Neural crest cell (in vitro differentiated cells): ENCODE measurements around the gene FAF1. TPM values are rescaled to one million over a fixed set of nuclear protein-coding genes. Genes with fewer than 3 reads are reported as not detected.

Source experiments
- DNase-seq: peaks from one replicate; pipeline ENCODE4 v3.0.0; 2021; ENCODE audit warnings: low read depth, mixed read lengths, low spot score
- H3K27ac Mint-ChIP-seq: one replicate; pipeline ENCODE4 v1.8.0; 2021; ENCODE audit warnings: mild to moderate bottlenecking, mixed read lengths; ENCODE audit not compliant: unreplicated experiment
- H3K27me3 Mint-ChIP-seq: 2 replicates; pipeline ENCODE4 v1.8.0; 2021; ENCODE audit warnings: low read depth, mild to moderate bottlenecking, mixed read lengths
- H3K36me3 Mint-ChIP-seq: 2 replicates; pipeline ENCODE4 v1.8.0; 2021; ENCODE audit warnings: low read depth, mild to moderate bottlenecking, mixed read lengths
- H3K4me1 Mint-ChIP-seq: 2 replicates; pipeline ENCODE4 v1.8.0; 2021; ENCODE audit warnings: mixed read lengths
- H3K4me3 Mint-ChIP-seq: one replicate; pipeline ENCODE4 v1.8.0; 2021; ENCODE audit warnings: mild to moderate bottlenecking, mixed read lengths
- H3K9me3 Mint-ChIP-seq: 2 replicates; pipeline ENCODE4 v1.8.0; 2021; ENCODE audit warnings: mixed read lengths
- CTCF ChIP-seq: fragments of 200-600 bp; sonication (generic); conservative IDR thresholded peaks from 2 replicates; pipeline ENCODE4 v1.5.0; 2021; ENCODE audit warnings: antibody characterized with exemption, mild to moderate bottlenecking
- total RNA-seq: library from RNA; stranded (reverse); gene quantifications from 2 replicates; pipeline ENCODE4 v1.2.1, GENCODE V29; 2021

The FAF1 gene
- total RNA-seq, 1 donor from 2014 or later: 73.0 TPM

- Mint-ChIP-seq H3K4me1 (peaks cover 10% of the 10 kb centered on the region), H3K27ac (no peak overlapping the region), H3K4me3 (no peak overlapping the region), H3K9me3 (peaks cover 4% of the 10 kb centered on the region), H3K36me3 (no peaks in the 10 kb centered on the region), H3K27me3 (no peaks in the 10 kb centered on the region)
- TF ChIP-seq CTCF: no peak
- DNase-seq: no peak
Observed at GRCh38 chr1:50637460-50637859, 322.6 kb downstream of the FAF1 start.

- no peak for DNase-seq
- Mint-ChIP-seq H3K4me3 (no peak overlapping the region), H3K27ac (no peak overlapping the region), H3K27me3 (no peaks in the 10 kb centered on the region), H3K36me3 (no peaks in the 10 kb centered on the region), H3K4me1 (peaks cover 10% of the 10 kb centered on the region), H3K9me3 (peaks cover 4% of the 10 kb centered on the region)
- TF ChIP-seq CTCF: no peak
Observed at GRCh38 chr1:50634251-50634650, 325.8 kb downstream of the FAF1 start.

GRCh38 chr1:50633465-50633864 lies 326.6 kb downstream of the FAF1 start:
- Mint-ChIP-seq H3K27ac (no peak overlapping the region), H3K27me3 (no peaks in the 10 kb centered on the region), H3K4me1 (peaks cover 10% of the 10 kb centered on the region), H3K9me3 (peaks cover 4% of the 10 kb centered on the region), H3K36me3 (no peaks in the 10 kb centered on the region), H3K4me3 (no peak overlapping the region)
- DNase-seq: no peak
- TF ChIP-seq CTCF: no peak

DNA sequence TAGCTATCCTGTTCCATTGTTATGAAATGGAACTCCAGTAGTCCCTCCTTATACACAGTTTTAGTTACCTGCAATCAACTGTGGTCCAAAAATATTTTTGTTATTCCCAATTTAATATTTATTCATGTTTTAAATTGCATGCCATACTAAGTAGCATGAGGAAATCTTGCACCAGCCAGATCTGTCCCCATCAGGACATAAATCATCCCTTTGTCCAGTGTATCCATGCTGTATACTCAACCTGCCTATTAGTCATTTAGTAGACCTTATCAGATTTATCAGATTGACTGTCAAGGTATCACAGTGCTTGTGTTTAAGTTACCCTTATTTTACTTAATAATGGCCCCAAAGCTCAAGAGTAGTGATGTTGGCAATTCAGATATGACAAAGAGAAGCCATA lies 328.9 kb downstream of the FAF1 start:
- Mint-ChIP-seq H3K4me3 (no peak overlapping the region), H3K9me3 (peaks cover 4% of the 10 kb centered on the region), H3K4me1 (peaks cover 10% of the 10 kb centered on the region), H3K27me3 (no peaks in the 10 kb centered on the region), H3K36me3 (no peaks in the 10 kb centered on the region), H3K27ac (no peak overlapping the region)
- no peak for TF ChIP-seq CTCF
- no peak for DNase-seq

DNA sequence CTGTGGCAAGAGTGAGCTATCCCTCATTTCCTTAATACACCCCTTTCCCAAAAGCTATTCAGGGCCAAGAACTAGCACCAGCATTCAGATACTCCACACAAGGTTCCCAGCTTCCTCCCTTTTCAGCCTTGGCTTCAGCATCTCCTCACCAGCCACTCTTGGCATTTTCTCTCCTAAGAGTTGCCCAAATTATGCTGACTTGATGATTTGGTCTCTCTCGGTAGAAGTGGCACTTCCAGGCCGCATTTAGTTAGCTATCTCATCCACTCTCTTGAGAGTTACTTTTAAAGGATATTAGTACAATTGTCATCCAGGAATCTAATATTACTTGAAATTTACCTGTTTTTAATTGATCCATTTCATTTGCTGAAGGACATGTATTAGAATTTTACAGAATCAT lies 337.8 kb downstream of the FAF1 start:
- no peak for DNase-seq
- Mint-ChIP-seq H3K4me1 (no peaks in the 10 kb centered on the region), H3K9me3 (peaks cover 10% of the 10 kb centered on the region), H3K27ac (no peak overlapping the region), H3K36me3 (peaks cover 16% of the 10 kb centered on the region), H3K4me3 (no peak overlapping the region), H3K27me3 (no peaks in the 10 kb centered on the region)
- no peak for TF ChIP-seq CTCF
